Epithelial cell of esophagus (primary cell): ENCODE results near the gene TMEM11.

Experiments used
- DNase-seq: peaks from one replicate; pipeline ENCODE4 v3.0.0; 2010; ENCODE audit warnings: low read depth
- H3K4me3 ChIP-seq: 2 replicates; pipeline ENCODE4 v1.5.1; 2011; ENCODE audit warnings: mild to moderate bottlenecking, low read length, control low read depth
- CTCF ChIP-seq: IDR thresholded peaks from 2 replicates; pipeline ENCODE4 v1.5.1; 2011; ENCODE audit warnings: low read depth, mild to moderate bottlenecking, low read length, control low read depth, inconsistent platforms; ENCODE audit not compliant: insufficient read depth; ENCODE audit errors: missing control alignments

The TMEM11 gene

GRCh38 chr17:21174186-21174585 is 39.8 kb downstream of the TMEM11 start:
- H3K4me3 ChIP-seq = no peak overlapping the region
- no peak for TF ChIP-seq CTCF
- no peak for DNase-seq

- H3K4me3 ChIP-seq = no peak overlapping the region
- TF ChIP-seq CTCF = no peak
- DNase-seq = no peak
Observed at GRCh38 chr17:21173543-21173942, 40.4 kb downstream of the TMEM11 start.

- TF ChIP-seq CTCF = no peak
- no peak overlapping the region for H3K4me3 ChIP-seq
- DNase-seq = no peak
Observed at GRCh38 chr17:21172846-21173245, 41.1 kb downstream of the TMEM11 start.

- no peak for TF ChIP-seq CTCF
Observed at GRCh38 chr17:21171970-21172510, 41.9 kb downstream of the TMEM11 start.

GRCh38 chr17:21171309-21171922 is 42.5 kb downstream of the TMEM11 start:
- no peak for DNase-seq
- no peak overlapping the region for H3K4me3 ChIP-seq
- no peak for TF ChIP-seq CTCF

More at GRCh38 chr17:21171970-21172510, 41.9 kb downstream of the TMEM11 start:
- DNase-seq = no peak
- no peak overlapping the region for H3K4me3 ChIP-seq

- H3K4me3 ChIP-seq = no peak overlapping the region
- no peak for DNase-seq
- no peak for TF ChIP-seq CTCF
Observed at GRCh38 chr17:21170809-21171208, 43.2 kb downstream of the TMEM11 start.

GRCh38 chr17:21169496-21169895 is 44.5 kb downstream of the TMEM11 start:
- no peak for DNase-seq
- no peak for TF ChIP-seq CTCF
- no peak overlapping the region for H3K4me3 ChIP-seq
